Cardiac muscle cell (in vitro differentiated cells and primary cell): Measurements from ENCODE around the gene LINC01488. TPM values are rescaled to one million over a fixed set of nuclear protein-coding genes. Genes with fewer than 3 reads are reported as not detected.

Experiments used
- DNase-seq, 2 donors: peaks; one replicate each; pipeline versions ENCODE4 v3.0.0 to v3.0.0-alpha.2; 2010 to 2017; ENCODE audit warnings: low read depth in 1 of 2, low spot score in 1 of 2
- H3K27ac ChIP-seq: fragments of 200-600 bp; sonication (generic); 2 replicates; pipeline ENCODE4 v1.5.1; 2016
- H3K27me3 ChIP-seq: fragments of 200-600 bp; sonication (generic); 2 replicates; pipeline ENCODE4 v1.6.0; 2016; ENCODE audit warnings: control low read depth
- H3K36me3 ChIP-seq: fragments of 200-600 bp; sonication (generic); 2 replicates; pipeline ENCODE4 v1.5.1; 2016; ENCODE audit warnings: control low read depth
- H3K4me1 ChIP-seq: fragments of 200-600 bp; sonication (generic); 2 replicates; pipeline ENCODE4 v1.8.1; 2017; ENCODE audit warnings: low read depth, mild to moderate bottlenecking, mixed run types
- H3K4me3 ChIP-seq: fragments of 200-600 bp; sonication (generic); 2 replicates; pipeline ENCODE4 v1.5.1; 2016; ENCODE audit warnings: mild to moderate bottlenecking
- H3K9me3 ChIP-seq: fragments of 200-600 bp; sonication (generic); 2 replicates; pipeline ENCODE4 v1.5.1; 2017; ENCODE audit warnings: low read depth, mild to moderate bottlenecking, control low read depth
- polyA plus RNA-seq: library from polyadenylated mRNA; unstranded; fragments of >200 nt; fragmentation: Nextera tagmentation; extraction: Ambion mirVana; gene quantifications from 2 replicates; pipeline ENCODE4 v1.2.1, GENCODE V29; 2016
- total RNA-seq: library from RNA; depleted of rRNA; stranded (reverse); fragments of >200 nt; gene quantifications from 2 replicates; pipeline ENCODE4 v1.2.3, GENCODE V29; 2016
- TF ChIP-seq, protein P1 (sequence below): IDR thresholded peaks from 2 replicates; pipeline ENCODE4 v1.5.1; 2012; ENCODE audit warnings: low read depth, mild to moderate bottlenecking, low read length

The LINC01488 gene
- total and polyA plus RNA-seq, 2 experiments from 2014 or later = 1.1 to 1.6 TPM

- TF ChIP-seq, protein P1, sequence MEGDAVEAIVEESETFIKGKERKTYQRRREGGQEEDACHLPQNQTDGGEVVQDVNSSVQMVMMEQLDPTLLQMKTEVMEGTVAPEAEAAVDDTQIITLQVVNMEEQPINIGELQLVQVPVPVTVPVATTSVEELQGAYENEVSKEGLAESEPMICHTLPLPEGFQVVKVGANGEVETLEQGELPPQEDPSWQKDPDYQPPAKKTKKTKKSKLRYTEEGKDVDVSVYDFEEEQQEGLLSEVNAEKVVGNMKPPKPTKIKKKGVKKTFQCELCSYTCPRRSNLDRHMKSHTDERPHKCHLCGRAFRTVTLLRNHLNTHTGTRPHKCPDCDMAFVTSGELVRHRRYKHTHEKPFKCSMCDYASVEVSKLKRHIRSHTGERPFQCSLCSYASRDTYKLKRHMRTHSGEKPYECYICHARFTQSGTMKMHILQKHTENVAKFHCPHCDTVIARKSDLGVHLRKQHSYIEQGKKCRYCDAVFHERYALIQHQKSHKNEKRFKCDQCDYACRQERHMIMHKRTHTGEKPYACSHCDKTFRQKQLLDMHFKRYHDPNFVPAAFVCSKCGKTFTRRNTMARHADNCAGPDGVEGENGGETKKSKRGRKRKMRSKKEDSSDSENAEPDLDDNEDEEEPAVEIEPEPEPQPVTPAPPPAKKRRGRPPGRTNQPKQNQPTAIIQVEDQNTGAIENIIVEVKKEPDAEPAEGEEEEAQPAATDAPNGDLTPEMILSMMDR = no peak
- no peaks in the 10 kb centered on the region for H3K27me3 ChIP-seq
- no peak overlapping the region for H3K4me3 ChIP-seq
- no peaks in the 10 kb centered on the region for H3K36me3 ChIP-seq
- DNase-seq = no peak
- H3K4me1 ChIP-seq = peaks cover 3% of the 10 kb centered on the region
- H3K9me3 ChIP-seq = no peaks in the 10 kb centered on the region
- no peak overlapping the region for H3K27ac ChIP-seq
Measured at GRCh38 chr11:69475141-69475865, 6.2 kb upstream of the LINC01488 start.

GRCh38 chr11:69475866-69476471 lies 5.5 kb upstream of the LINC01488 start:
- DNase-seq = no peak
- H3K27me3 ChIP-seq = no peaks in the 10 kb centered on the region
- TF ChIP-seq, protein P1 = no peak
- no peaks in the 10 kb centered on the region for H3K9me3 ChIP-seq
- no peak overlapping the region for H3K27ac ChIP-seq
- H3K4me1 ChIP-seq = peaks cover 3% of the 10 kb centered on the region
- no peaks in the 10 kb centered on the region for H3K36me3 ChIP-seq
- H3K4me3 ChIP-seq = no peak overlapping the region

GRCh38 chr11:69476509-69476961 lies 4.9 kb upstream of the LINC01488 start:
- DNase-seq = no peak
- Histone ChIP-seq H3K9me3 (no peaks in the 10 kb centered on the region), H3K27me3 (no peaks in the 10 kb centered on the region), H3K27ac (no peak overlapping the region), H3K36me3 (no peaks in the 10 kb centered on the region), H3K4me1 (peaks cover 3% of the 10 kb centered on the region), H3K4me3 (no peak overlapping the region)
- TF ChIP-seq, protein P1 = no peak

- Histone ChIP-seq H3K4me3 (no peak overlapping the region), H3K9me3 (no peaks in the 10 kb centered on the region), H3K36me3 (no peaks in the 10 kb centered on the region), H3K4me1 (peaks cover 3% of the 10 kb centered on the region), H3K27me3 (no peaks in the 10 kb centered on the region), H3K27ac (no peak overlapping the region)
- TF ChIP-seq, protein P1 = no peak
- DNase-seq = no peak
Measured at GRCh38 chr11:69477086-69477485, 4.4 kb upstream of the LINC01488 start.

- H3K27ac ChIP-seq = no peak overlapping the region
- H3K27me3 ChIP-seq = no peaks in the 10 kb centered on the region
- no peaks in the 10 kb centered on the region for H3K36me3 ChIP-seq
- peaks cover 14% of the 10 kb centered on the region for H3K4me1 ChIP-seq
- no peak overlapping the region for H3K4me3 ChIP-seq
- DNase-seq = no peak
- H3K9me3 ChIP-seq = no peaks in the 10 kb centered on the region
- TF ChIP-seq, protein P1 = no peak
Measured at GRCh38 chr11:69479591-69480271, 1.7 kb upstream of the LINC01488 start.
